GM12878 (cell line): ENCODE results near the gene SLTM. TPM values are rescaled to one million over a fixed set of nuclear protein-coding genes. Genes with fewer than 3 reads are reported as not detected.

Source experiments
- ATAC-seq: fragments of 200-7000 bp; cut with Tn5 transposase; 3 replicates; pipeline ENCODE4 v1.9.1; 2020; ENCODE audit warnings: mild to moderate bottlenecking, moderate library complexity
- BruUV-seq: library from RNA; stranded (reverse); fragments of 400-500 nt; replicated peaks from 2 replicates; lab custom pipeline; 2021; lab: Mats Ljungman, UMichigan
- CTCF ChIA-PET: fragments of 300-600 bp; sonication (Branson Sonifier 250); formaldehyde crosslinking; extraction: SDS; loops from one replicate; lab custom pipeline; 2021; ENCODE audit warnings: inconsistent platforms; lab: Yijun Ruan, JAX
- POLR2A ChIA-PET: fragments of 350-600 bp; formaldehyde crosslinking; extraction: SDS; loops from one replicate; lab custom pipeline; 2021; ENCODE audit warnings: inconsistent platforms; lab: Charles Lee
- RAD21 ChIA-PET: fragments of 300-600 bp; sonication (Branson Sonifier 250); formaldehyde crosslinking; loops from one replicate; lab custom pipeline; 2023; ENCODE audit warnings: antibody characterized with exemption; ENCODE audit not compliant: unreplicated experiment; lab: Charles Lee
- SMC1A ChIA-PET: fragments of 300-600 bp; sonication (Branson Sonifier 250); formaldehyde crosslinking; loops from one replicate; lab custom pipeline; 2023; ENCODE audit not compliant: unreplicated experiment, uncharacterized antibody; lab: Charles Lee
- DNase-seq: peaks from one replicate; pipeline ENCODE4 v3.0.0-alpha.2; 2011; ENCODE audit warnings: low read depth, low spot score
- FAIRE-seq: peaks from 3 replicates; lab custom pipeline; 2011; peaks lifted over from hg19 to GRCh38; lab: Jason Lieb, UNC
- H2AFZ ChIP-seq: 2 replicates; pipeline ENCODE4 v1.6.0; 2011; ENCODE audit warnings: low read depth, low read length, control low read depth; ENCODE audit not compliant: control insufficient read depth
- H3K27ac ChIP-seq: 2 replicates; pipeline ENCODE4 v1.5.1; 2011; ENCODE audit warnings: control low read depth; ENCODE audit not compliant: control insufficient read depth, insufficient read depth
- H3K27me3 ChIP-seq, 2 experiments: replicated peaks in 1 of 2; 2 replicates each; pipeline versions ENCODE4 v1.6.0 to v1.6.1; 2011; ENCODE audit warnings: low read length in 1 of 2; ENCODE audit not compliant: control insufficient read depth in 2 of 2, insufficient read depth in 2 of 2
- H3K36me3 ChIP-seq, 2 experiments: 2 replicates each; pipeline ENCODE4 v1.5.1; 2011; ENCODE audit warnings: low read length in 1 of 2; ENCODE audit not compliant: control insufficient read depth in 2 of 2, insufficient read depth in 2 of 2
- H3K4me1 ChIP-seq: 2 replicates; pipeline ENCODE4 v1.6.1; 2011; ENCODE audit warnings: mild to moderate bottlenecking, low read length, moderate library complexity, mixed read lengths; ENCODE audit not compliant: control insufficient read depth, insufficient read depth
- H3K4me2 ChIP-seq: 2 replicates; pipeline ENCODE4 v1.6.0; 2011; ENCODE audit warnings: control low read depth; ENCODE audit not compliant: control insufficient read depth, insufficient read depth
- H3K4me3 ChIP-seq: fragments of 200-600 bp; sonication (generic); 2 replicates; pipeline ENCODE4 v1.5.1; 2016
- H3K79me2 ChIP-seq: 2 replicates; pipeline ENCODE4 v1.6.0; 2011; ENCODE audit warnings: low read length; ENCODE audit not compliant: control insufficient read depth, insufficient read depth
- H3K9ac ChIP-seq: 2 replicates; pipeline ENCODE4 v1.8.0; 2011; ENCODE audit warnings: low read length, control low read depth, mixed read lengths; ENCODE audit not compliant: control insufficient read depth, insufficient read depth
- H3K9me3 ChIP-seq: replicated peaks from 3 replicates; pipeline ENCODE4 v1.5.1; 2011; ENCODE audit warnings: mild to moderate bottlenecking, low read length; ENCODE audit not compliant: control insufficient read depth, insufficient read depth
- H4K20me1 ChIP-seq: 2 replicates; pipeline ENCODE4 v1.6.0; 2011; ENCODE audit not compliant: control insufficient read depth, insufficient read depth
- CBX5 ChIP-seq: sonication (generic); IDR thresholded peaks from 2 replicates; pipeline ENCODE4 v1.6.1; 2016; ENCODE audit warnings: low read depth, moderate library complexity, mild to moderate bottlenecking, inconsistent platforms
- CHD1 ChIP-seq: IDR thresholded peaks from 2 replicates; pipeline ENCODE4 v1.6.1; 2012; ENCODE audit warnings: low read depth, low read length, improper control_type of control experiment
- HDAC2 ChIP-seq: fragments of 200-600 bp; sonication (generic); IDR thresholded peaks from 2 replicates; pipeline ENCODE4 v1.6.1; 2017
- SIN3A ChIP-seq: IDR thresholded peaks from 2 replicates; pipeline ENCODE4 v1.6.1; 2012; ENCODE audit warnings: low read depth, low read length, improper control_type of control experiment
- SIX5 ChIP-seq: IDR thresholded peaks from 2 replicates; pipeline ENCODE4 v1.6.1; 2011; ENCODE audit warnings: mild to moderate bottlenecking, low read depth, low read length, moderate library complexity; ENCODE audit not compliant: severe bottlenecking
- WGBS: methylation state at CpG from one replicate; pipeline ENCODE4 v1.1.6; 2016; ENCODE audit warnings: low lambda C conversion rate; ENCODE audit not compliant: insufficient replicate concordance, insufficient coverage; ENCODE audit errors: missing lambda C conversion rate; 5-methylcytosine and 5-hydroxymethylcytosine counted together
- in situ Hi-C: fragments of 300-500 bp; cut with MboI; formaldehyde crosslinking; loops from 9 replicates; pipeline ENCODE4 v1.14.3; 2018; ENCODE audit warnings: mixed read lengths
- intact Hi-C: fragments of 100-400 bp; cut with micrococcal nuclease; formaldehyde crosslinking; loops from one replicate; pipeline ENCODE4 v1.14.2; 2022; ENCODE audit not compliant: unreplicated experiment
- polyA plus RNA-seq, 11 experiments: library from polyadenylated mRNA; depleted of rRNA in 4 of 11; unstranded in 6 of 11; stranded (reverse) in 5 of 11; fragments of >200 nt; fragmentation: Nextera tagmentation in 4 of 11; fragmentation: Illumina TruSeq in 1 of 11; extraction: Ambion mirVana in 4 of 11; extraction: Trizol in 1 of 11; gene quantifications; 1 replicate in 1 of 11; 2 replicates in 10 of 11; pipeline versions ENCODE4 v1.2.1 to v1.2.3, GENCODE V29; 2011 to 2016; ENCODE audit warnings: inconsistent platforms in 2 of 11, missing spikeins in 2 of 11, low read depth in 1 of 11
- total RNA-seq, 4 experiments: library from RNA; depleted of rRNA in 3 of 4; stranded (reverse); fragments of >200 nt in 3 of 4; fragmentation: Illumina TruSeq in 1 of 4; extraction: Trizol in 1 of 4; gene quantifications; 2 replicates each; pipeline versions ENCODE4 v1.2.1 to v1.2.3, GENCODE V29; 2013 to 2021
- TF ChIP-seq, protein P1 (sequence below): IDR thresholded peaks from 2 replicates; pipeline ENCODE4 v1.6.1; 2012; ENCODE audit warnings: low read depth, low read length, improper control_type of control experiment
- TF ChIP-seq, protein P2 (sequence below): fragments of 450-650 bp; conservative IDR thresholded peaks from 2 replicates; pipeline ENCODE4 v1.6.1; 2017; ENCODE audit warnings: mild to moderate bottlenecking, moderate library complexity

Gene SLTM
- total and polyA plus RNA-seq, 10 of the 15 experiments (the other 5 are each of a cell fraction or from before 2014, with no cell fraction given): 50.5 to 152 (median 90.9) TPM

DNA sequence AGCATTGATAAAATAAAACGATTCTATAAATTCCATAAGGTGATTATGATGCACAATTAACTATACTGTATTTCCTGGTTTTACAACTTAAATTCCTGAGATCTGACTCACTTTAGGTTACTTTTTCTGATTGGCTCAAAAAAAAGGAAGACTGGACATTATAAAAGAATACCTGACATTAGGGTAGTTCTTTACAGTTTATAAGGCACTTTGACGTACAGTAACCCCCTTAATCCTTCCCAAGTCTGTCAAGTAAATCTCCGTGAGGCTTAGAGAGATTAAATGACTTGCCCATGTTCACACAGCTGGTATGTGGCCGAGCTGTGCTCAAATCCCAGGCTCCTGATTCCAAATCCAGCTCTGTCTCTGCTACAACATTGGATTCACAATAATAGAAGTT is 1.0 kb upstream of the SLTM start:
- H3K9ac ChIP-seq: peak overlapping the region; percentile 98; the same call in 1 of the 2 replicates
- intact Hi-C loops (no loop called here), in situ Hi-C loops (no loop called here)
- FAIRE-seq: no peak
- H3K4me2 ChIP-seq: peak overlapping the region; percentile 96
- WGBS: 55% methylated on average over 4 of the region's 4 CpGs
- DNase-seq: no peak
- SMC1A ChIA-PET: interaction anchor here (0.7 to 1.7 kb wide), 4 partner anchors 9 to 157 kb away, joined by 3 read pairs; no protein-coding TSS in a partner anchor
- H3K4me3 ChIP-seq: peak overlapping the region; percentile 71
- H3K79me2 ChIP-seq: peaks cover 38% of the 10 kb centered on the region
- no peaks in the 10 kb centered on the region for H3K27me3 ChIP-seq
- no TSS peak for BruUV-seq
- CTCF ChIA-PET: interaction anchor here (0.5 kb wide), 1 partner anchor 1221 kb away, joined by 5 read pairs; no protein-coding TSS in a partner anchor
- H4K20me1 ChIP-seq: no peaks in the 10 kb centered on the region
- peak overlapping the region; percentile 96 for H2AFZ ChIP-seq
- peaks cover 6% of the 10 kb centered on the region; the same call in 1 of the 2 replicates for H3K4me1 ChIP-seq
- POLR2A ChIA-PET: no interaction called here
- no peaks in the 10 kb centered on the region for H3K9me3 ChIP-seq
- 0 out of 4 replicates have a peak, but pooled peaks cover 0 to 4% of the 10 kb centered on the region in 2 experiments for H3K36me3 ChIP-seq
- RAD21 ChIA-PET: no interaction called here
- TF ChIP-seq CBX5 (no peak), HDAC2 (no peak), SIX5 (no peak), SIN3A (no peak), CHD1 (no peak)
- TF ChIP-seq, protein P1, sequence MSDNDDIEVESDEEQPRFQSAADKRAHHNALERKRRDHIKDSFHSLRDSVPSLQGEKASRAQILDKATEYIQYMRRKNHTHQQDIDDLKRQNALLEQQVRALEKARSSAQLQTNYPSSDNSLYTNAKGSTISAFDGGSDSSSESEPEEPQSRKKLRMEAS: no peak
- TF ChIP-seq, protein P2, sequence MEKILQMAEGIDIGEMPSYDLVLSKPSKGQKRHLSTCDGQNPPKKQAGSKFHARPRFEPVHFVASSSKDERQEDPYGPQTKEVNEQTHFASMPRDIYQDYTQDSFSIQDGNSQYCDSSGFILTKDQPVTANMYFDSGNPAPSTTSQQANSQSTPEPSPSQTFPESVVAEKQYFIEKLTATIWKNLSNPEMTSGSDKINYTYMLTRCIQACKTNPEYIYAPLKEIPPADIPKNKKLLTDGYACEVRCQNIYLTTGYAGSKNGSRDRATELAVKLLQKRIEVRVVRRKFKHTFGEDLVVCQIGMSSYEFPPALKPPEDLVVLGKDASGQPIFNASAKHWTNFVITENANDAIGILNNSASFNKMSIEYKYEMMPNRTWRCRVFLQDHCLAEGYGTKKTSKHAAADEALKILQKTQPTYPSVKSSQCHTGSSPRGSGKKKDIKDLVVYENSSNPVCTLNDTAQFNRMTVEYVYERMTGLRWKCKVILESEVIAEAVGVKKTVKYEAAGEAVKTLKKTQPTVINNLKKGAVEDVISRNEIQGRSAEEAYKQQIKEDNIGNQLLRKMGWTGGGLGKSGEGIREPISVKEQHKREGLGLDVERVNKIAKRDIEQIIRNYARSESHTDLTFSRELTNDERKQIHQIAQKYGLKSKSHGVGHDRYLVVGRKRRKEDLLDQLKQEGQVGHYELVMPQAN: no peak
- TF ChIP-seq, all 136 proteins: peak for 0
- H3K27ac ChIP-seq: peak overlapping the region; percentile 96
- ATAC-seq: no peak
